H4 (cell line): ENCODE results near the gene RNF157. TPM values are rescaled to one million over a fixed set of nuclear protein-coding genes. Genes with fewer than 3 reads are reported as not detected.
"Not testable (repeated sequence)": the region's sequence is repeated elsewhere in the genome, so short reads cannot be mapped to it uniquely, and the experiment has no call there.

ENCODE experiments used
- DNase-seq: peaks from one replicate; pipeline ENCODE4 v3.0.0-alpha.2; 2015; ENCODE audit warnings: low spot score
- total RNA-seq: library from RNA; depleted of rRNA; stranded (reverse); fragments of >200 nt; shearing (Covaris generic); gene quantifications from 2 replicates; pipeline ENCODE4 v1.2.3, GENCODE V29; 2014

RNF157 gene
- total RNA-seq, 1 experiment from 2014 or later = 7.8 TPM

DNA sequence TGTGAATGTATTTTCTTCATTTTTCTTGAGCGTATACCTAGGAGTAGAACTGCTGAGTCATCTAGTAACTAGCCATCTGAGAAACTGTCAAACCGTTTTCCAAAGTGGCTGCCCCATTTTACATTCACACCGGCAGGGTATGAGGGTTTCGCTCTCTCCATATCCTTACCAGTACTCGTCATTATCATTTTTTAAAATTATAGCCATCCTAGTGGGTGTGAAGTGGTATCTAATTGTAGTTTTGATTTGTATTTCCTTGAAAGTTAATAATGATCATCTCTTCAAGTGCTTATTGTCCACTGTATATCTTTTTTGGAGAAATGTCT lies 6.0 kb downstream of the RNF157 start:
- DNase-seq = no peak

DNA sequence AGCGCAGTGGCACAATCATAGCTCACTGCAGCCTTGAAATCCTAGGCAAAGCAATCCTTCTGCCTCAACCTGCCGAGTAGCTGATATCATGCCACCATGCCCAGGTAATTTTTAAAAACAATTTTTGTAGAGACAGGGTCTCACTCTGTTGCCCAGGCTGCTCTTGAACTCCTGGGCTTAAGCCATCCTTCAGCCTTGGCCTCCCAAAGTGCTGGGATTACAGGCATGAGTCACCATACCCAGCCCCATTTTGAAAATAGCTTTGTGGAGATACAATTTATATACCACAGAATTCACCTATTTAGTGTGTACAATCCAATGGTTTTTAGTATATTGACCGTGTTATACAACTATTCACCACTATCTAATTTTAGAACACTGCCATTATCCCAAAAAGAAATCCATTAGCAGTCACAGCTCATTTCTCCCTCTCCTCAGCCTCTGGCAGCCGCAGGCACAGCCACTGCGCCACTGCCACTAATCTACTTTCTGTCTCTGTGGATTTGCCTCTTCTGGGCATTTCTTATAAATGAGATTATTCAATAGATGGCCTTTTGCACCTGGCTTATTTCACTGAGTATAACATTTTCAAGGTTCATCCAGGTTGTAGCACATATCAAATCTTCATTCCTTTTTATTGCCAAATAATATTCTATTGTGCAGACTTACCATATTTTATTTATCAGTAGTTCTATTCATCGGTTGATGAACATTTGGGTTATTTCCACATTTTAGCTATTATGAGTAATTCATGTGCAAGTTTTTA lies 6.5 kb downstream of the RNF157 start:
- DNase-seq = no peak

DNA sequence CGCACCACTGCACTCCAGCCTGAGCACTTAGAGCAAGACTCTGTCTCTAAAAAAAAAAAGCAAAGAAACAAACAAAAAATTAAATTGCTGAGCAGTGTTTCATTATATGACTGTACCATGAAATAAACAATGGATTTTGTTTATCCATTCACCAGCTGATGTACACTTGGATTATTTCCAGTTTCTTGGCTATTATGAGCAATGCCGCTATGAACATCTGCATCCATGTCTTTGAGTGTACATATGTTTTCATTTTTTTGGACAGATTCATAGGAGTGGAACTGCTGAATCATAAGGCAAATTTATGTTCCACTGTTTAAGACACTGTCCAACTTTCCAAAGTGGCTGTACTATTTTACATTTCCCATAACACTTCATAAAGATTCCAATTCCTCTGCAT lies 8.0 kb downstream of the RNF157 start:
- peak; percentile 60 for DNase-seq

DNA sequence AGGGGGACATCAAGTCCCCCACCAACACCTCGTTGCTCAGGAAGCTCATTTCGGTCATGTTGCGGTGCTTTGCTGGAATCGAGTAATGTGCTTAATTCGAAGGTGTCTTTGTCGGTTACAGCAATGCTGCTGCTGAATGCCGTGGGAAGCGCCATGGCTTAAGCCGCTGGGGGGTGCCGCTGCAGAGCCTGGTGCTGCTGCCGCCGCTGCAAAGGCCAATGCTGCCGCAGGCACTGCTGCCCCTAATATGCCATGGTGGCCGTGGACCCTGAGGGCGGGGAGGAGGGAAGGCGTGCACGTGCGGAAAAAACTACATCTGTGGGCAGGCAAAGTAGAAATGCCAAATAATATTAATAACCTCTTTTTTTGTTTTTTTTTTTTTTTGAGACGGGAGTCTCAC lies 13.5 kb downstream of the RNF157 start:
- not testable (repeated sequence) for DNase-seq

DNA sequence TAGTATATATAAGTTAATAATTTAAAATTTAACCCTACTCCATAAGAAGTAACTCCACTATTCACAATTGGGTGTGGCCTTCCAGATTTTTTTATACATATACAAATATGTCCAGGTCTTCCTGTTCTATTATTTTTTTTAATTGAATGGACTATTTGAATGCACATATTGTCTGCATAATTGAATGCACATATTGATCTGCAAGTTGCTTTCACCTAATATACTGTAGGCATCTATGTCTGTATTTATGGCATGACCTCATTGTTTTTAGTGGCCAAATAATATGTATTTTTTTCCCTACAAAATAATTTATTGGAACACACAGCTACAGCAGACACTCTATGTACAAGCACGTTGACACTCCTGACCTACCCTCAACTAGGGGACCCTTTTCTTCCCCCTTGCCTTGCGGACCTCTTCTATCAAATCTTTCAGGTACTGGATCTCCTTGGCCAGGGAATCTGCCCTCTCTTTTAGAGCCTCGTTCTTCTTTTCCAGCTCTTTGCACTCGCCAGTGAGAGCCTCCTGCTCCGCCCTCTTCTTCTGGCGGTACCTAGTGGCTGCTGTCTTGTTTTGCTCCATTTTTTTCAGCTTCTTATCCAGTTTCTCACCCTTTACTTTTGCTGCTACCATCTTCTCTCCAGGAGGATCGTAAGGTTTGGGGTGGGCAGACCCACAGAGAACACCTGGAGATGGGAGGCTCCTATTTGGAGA lies 14.8 kb downstream of the RNF157 start:
- not testable (repeated sequence) for DNase-seq

DNA sequence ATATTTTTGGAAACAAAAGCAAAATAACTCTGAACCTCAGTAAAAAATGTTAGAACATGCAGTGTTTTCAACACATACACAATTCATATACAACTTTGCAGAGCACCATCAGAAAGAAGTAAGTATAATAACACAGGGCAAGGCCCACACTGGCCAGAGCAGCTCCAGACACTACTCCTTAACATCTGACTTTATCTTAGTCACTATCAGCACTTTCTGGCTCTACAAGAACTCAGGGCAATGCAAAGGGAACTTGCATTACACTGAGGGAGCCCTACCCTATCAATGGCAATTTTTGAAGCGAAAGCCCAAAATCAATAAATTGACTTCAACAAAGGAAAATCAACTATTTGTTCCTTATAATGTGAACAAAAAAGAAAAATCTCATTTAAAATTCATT lies 16.5 kb downstream of the RNF157 start:
- no peak for DNase-seq

DNA sequence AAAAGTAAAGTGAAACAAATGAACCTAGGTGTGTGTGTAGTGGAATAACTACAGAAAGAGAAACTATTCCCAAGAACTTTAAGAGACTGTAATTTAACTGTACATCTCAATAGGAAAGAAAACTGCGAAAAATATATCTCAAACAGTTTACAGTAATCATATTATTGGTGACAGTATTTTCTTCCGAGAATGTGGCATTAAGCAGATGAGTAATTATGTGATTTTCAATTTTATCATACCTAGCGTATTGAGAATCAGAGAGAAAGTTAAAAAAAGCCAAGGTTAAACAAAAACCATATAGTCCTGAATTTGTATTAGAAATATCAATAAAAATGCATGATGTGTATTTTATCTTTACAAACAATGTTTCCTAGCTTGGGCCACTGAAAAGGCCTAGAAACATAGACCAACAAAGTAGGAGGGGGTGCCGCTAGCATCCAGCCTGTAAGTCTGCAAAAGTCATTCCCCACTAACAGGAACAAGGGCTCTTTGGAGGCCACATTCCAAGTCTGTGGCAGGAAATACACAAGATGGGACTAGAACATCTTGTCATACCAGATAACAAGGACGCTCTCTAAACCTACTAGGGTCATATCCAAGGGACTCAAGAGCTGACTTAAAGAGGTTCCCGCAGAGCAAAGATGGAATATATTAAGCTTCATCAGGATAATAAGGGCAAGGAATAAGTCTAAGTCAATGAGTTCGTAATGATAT lies 20.5 kb downstream of the RNF157 start:
- DNase-seq = no peak

DNA sequence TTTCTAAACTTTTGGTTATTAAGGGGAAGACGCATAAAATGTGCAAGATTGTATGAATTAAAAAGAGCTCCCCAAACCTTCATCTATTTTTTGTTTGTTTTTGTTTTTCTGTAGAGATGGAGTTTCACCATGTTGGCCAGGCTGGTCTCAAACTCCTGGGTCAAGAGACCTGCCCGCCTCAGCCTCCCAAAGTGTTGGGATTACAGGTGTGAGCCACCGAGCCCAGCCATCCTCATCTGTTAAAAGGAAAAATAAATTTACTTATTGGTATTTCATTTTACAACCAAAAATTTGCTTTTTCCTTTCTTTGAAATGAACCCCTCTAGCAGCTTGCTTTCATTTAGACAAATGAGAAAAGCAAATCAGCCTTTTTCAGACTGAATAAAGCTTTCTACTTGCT lies 23.2 kb downstream of the RNF157 start:
- no peak for DNase-seq

DNA sequence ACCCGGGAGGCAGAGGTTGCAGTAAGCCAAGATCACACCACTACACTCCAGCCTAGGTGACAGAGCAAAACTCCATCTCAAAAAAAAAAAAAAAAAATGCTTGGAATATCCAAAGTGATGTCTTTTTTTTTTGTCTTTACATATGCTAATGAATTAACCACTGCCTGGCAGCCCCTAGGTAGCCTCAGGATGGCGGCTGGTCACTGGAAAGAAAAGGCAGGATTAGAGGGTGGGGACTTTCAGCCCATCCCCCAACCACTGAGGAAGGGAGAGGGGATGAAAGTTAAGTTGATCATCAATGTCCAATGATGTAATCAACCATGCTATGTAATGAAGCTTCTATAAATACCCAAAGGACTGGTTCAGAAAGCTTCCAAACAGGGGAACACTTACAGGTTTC lies 26.8 kb downstream of the RNF157 start:
- DNase-seq = no peak

DNA sequence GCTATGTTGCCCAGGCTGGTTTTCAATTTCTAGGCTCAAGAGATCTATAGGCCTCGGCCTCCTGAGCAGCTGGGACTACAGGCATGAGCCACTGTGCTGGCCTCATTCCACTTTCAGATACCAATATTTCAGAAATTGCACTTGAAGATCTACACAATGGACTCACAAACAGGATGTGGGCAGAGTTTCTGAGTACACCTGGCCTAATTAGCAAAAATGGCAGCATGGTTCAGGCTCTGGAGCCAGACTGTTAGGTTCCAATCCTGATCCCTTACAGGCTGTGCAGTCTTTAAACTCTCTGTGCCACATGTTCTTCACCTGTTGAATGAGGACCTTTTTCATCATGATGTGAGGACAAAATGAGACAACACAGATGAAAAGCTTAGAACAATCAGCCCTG lies 32.2 kb downstream of the RNF157 start:
- DNase-seq = no peak

DNA sequence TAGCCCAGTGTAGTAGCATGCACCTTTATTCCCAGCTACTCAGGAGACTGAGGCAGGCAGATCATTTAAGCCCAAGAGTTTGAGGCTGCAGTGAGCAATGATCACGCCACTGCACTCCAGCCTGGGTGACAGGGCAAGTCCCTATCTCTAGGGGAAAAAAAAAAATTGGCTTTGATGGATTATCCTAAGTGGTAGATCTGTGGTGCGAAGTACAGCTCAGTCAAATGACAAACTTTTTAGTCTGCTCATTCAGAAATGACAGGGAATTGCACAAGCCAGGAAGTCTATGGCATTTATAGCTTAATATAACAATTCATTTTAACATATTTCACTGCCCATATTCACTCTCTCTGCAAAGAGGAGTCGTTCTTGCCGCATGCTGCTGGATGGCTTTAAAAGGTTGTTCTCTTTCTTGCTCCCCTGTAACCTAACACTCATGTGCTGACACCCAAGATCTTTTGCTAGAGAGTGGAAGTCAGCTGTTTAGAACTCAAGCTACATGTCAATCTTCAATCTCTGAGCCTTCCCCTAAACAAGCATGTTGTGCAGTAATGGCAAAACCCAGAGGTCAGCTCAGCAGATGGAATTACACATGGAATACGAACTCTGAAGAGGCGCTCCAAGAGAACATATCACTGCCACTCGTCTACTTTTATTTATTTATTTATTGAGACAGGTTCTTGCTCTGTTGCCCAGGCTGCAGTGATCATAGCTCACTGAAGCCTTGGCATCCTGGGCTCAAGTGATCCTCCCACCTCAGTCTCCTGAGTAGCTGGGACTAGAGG lies 32.8 kb downstream of the RNF157 start:
- DNase-seq = no peak

DNA sequence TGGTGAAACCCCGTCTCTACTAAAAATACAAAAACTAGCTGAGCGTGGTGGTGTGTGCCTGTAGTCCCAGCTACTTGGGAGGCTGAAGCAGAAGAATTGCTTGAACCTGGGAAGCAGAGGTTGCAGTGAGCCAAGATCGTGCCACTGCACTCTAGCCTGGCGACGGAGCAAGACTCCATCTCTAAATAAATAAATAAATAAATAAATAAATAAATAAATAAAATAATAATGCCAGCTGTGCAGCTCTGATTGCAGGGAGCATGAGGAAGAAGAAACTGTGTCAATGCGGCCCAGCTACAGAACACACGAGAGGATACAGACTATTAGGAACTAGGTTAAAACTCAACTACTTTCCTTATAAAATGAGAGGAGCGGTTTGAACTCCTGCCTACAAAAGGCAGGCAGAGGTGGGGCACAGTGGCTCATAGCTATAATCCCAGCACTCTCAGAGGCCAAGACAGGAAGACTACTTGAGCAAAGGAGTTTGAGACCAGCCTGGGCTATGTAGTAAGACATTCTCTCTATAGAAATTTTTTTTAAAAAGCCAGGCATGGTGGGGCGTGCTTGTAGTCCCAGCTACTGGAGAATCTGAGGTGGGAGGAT lies 34.6 kb downstream of the RNF157 start:
- not testable (repeated sequence) for DNase-seq

DNA sequence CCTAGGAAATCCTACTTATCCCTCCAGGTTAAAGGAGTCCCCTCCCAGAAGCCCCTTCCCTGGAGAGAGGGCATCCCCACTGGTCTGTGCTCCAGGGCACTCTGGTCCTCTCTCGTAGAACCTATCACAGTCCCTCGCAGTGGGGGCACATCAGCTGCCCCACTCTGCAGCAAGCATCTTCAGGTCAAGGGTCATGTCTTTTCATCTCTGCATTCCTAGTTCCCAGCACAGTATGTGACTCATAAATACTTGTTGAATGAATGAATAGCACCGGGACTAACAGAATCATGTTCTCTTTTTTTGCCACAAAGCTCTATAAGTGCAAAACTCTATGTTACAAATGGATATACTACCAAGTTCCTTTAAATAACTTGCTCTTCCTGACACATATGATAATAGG lies 36.0 kb downstream of the RNF157 start:
- no peak for DNase-seq

DNA sequence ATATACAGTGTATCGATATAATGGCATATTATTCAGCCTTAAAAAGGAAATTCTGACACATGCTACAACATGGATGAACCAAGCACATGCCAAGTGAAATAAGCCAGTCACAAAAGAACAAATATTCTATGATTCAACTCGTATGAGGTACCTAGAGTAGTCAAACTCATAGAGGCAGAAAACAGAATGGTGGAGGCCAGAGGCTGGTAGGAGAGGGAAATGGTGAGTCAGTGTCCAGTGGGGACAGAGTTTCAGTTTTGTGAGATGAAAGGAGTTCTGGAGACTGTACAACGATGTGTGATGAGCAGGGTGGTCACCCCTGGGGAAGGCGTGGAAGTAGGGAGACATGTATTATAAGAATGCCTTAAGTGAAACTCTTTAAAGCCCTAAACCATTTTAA lies 39.9 kb downstream of the RNF157 start:
- no peak for DNase-seq

DNA sequence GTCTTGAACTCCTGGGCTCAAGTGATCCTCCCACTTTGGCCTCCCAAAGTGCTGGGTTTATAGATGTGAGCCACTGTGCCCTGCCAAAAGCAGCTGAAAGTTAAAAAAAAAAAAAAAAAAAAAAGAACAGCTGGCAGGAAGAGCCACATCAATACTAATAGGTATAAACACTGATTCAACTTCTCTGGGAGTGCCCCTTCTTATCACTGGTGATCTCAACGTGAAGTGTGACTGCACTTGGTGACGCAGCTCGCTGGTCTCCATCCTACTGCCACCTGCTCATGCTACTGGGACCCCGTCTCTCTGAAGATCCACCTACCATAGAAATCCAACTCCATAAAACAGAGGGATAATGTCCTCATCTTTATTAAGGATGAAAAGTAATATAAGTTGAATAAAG lies 40.8 kb downstream of the RNF157 start:
- no peak for DNase-seq

DNA sequence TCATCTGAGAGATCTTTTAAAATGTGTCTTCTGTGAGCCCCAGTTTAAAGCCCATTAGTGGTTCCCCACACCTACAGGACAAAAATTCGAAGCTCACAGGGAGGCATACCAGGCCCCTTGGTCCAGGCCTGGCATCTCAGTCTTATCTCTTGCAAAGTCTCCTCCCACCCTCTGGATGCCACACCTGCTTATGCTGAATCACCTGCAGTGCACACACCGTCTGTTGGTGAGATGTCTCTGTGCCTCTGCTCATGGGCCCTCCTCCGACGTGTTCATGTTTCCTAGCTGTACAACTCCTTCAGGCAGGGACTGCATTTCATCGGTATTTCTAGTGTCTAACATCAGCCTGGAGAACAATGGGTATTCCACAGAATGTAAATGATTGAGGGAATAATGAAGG lies 41.6 kb downstream of the RNF157 start:
- no peak for DNase-seq

DNA sequence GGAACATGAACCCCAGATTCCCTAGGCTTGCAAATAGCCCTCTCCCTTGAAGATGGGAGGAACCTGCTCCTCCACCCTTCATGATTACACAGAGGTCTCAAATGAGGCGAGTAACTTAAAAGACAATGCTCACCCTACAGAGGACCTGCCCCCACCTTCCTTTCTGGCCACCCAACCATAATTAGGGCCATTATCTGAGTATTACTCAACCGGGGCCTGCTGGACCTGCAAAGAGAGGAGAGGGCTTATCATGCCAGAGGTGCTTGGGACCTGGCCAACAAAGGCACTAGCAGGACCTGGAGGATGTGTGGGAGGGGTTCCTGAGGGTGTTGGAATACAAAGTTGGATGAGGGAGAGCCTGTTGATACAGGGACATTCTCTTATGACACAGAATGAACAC lies 42.4 kb downstream of the RNF157 start:
- no peak for DNase-seq

DNA sequence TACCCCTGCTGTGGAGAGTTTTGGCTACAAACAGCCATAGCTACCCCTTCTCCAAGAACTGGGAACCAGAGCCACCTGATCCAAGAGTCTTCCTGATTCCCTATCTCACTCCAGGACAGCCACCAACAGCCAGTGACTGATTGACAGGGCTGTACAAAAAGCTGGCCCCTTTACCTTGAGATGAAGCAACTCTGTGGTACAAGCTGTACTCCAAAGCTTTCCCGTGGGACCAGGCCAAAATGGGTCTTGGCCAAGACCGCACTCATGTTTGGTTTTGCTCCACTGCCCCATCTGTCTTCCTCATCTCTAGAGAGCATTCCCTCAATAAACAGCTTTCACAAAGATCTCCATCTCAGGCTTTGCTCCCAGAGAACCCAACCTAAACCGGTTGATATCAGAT lies 43.6 kb downstream of the RNF157 start:
- DNase-seq = no peak

DNA sequence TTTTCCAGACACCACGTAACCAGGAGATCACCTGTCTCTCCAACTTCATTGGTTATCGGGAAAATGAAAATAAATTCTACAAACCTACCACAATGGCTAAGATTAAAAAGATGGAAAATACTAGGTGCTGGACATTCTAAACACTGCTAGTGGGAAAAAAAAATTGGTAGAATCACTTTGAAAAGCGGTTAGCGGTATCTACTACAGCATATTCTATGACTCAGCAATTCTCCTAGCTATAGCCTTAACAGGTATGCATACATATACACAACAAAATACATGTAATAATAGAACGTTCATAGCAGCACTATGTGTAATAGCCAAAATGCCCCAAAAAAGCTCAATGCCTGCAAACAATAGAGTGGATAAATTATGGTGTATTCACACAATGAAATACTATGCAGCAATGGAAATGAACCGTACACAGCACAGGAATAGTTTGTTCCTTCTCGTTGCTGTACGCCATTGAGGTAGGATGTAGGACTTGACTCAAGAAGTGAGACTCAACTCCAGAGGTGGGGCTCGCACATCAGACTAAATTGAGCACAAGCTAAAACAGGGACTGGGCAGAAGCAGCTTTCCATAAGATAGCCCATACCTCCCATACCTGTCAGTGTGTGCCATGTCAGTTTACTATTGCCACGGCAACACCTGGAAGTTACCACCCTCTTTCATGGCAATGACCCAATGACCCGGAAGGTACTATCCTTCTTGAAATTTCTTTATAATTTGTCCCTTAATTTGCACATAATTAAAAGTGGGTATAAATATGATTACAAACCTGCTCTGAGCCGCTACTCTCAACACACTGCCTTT lies 44.8 kb downstream of the RNF157 start:
- DNase-seq = no peak

DNA sequence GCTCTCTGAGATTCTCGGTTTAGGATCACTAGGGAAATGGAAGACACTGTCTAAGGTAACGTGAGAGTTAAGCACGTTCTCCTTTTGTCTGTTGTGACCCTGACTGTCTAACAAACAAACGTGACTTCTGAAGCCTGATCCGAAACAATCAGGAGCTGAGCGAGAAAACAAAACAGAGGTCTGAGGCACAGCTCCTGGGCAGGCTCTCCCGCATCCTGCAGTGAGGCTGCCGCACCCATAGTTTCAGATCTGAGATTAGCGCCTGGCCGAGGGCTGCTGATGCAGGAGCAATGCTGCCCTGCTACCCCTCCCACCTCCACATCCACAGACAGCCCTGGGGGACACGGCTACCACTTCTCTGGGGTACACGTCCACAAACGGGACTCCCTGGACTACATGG lies 46.7 kb downstream of the RNF157 start:
- no peak for DNase-seq

DNA sequence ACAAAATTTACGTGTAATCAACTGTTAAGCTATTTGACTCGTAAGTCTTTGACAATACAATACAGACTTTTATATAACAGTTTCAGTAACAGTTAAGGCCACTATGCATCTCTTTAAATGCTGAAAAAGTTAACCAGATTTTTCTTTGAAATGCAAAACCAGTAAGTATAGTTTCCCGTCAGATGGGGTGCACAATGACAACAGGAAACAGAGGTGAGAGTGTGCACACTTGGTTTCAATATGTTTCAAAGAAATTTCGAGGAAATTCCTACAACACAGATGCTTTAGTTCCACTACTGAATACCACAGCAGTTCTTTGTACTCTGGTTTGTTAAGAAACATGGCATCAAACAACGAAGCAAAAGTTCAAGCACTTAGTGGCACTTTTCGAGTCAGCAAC lies 48.4 kb downstream of the RNF157 start:
- DNase-seq = no peak
